ENCODE results near the gene DIP2B.

The DIP2B gene

DNA sequence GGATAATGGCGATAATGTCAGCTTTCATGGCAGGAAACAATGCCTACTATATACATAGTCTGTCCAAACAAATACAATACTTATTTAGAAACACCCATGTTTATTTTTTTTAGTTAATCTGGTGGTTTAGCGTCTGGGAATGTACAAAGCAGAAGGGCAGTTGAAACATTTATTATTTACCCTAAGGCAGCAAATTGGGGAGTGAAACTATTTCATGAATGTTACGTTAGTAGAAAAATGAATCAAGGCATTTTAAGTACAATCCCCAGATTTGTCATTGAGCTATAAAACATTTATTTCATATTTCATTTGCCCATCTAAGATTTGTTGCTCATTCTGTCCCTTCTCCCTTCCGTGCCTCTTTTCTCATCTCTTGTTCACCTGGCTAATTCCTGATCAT lies 172.0 kb downstream of the DIP2B start:
- Histone ChIP-seq H3K4me3 (ENCODE audit: insufficient read depth, low read length, poor library complexity, severe bottlenecking) (no peak overlapping the region), H3K4me2 (ENCODE audit: low read depth, low read length, poor library complexity, severe bottlenecking) (no peak overlapping the region), H3K9ac (ENCODE audit: low read length) (no peak overlapping the region), H2AFZ (ENCODE audit: low read depth, low read length, severe bottlenecking) (no peak overlapping the region), H3K27ac (ENCODE audit: low read depth, low read length) (no peak overlapping the region), H3K79me2 (ENCODE audit: insufficient read depth, low read length) (no peaks in the 10 kb centered on the region), H4K20me1 (ENCODE audit: low read depth, low read length) (no peaks in the 10 kb centered on the region), H3K27me3 (ENCODE audit: low read length) (no peaks in the 10 kb centered on the region), H3K9me2 (replicated peaks; ENCODE audit: insufficient read depth, low read length) (no peaks in the 10 kb centered on the region), H3F3A (ENCODE audit: insufficient read depth) (no peaks in the 10 kb centered on the region), H3K36me3 (ENCODE audit: low read length) (0 out of 2 replicates have a peak, but pooled peaks cover 9% of the 10 kb centered on the region), H3K9me3 (ENCODE audit: insufficient read depth, low read length) (no peaks in the 10 kb centered on the region)
- TF ChIP-seq, protein P1, sequence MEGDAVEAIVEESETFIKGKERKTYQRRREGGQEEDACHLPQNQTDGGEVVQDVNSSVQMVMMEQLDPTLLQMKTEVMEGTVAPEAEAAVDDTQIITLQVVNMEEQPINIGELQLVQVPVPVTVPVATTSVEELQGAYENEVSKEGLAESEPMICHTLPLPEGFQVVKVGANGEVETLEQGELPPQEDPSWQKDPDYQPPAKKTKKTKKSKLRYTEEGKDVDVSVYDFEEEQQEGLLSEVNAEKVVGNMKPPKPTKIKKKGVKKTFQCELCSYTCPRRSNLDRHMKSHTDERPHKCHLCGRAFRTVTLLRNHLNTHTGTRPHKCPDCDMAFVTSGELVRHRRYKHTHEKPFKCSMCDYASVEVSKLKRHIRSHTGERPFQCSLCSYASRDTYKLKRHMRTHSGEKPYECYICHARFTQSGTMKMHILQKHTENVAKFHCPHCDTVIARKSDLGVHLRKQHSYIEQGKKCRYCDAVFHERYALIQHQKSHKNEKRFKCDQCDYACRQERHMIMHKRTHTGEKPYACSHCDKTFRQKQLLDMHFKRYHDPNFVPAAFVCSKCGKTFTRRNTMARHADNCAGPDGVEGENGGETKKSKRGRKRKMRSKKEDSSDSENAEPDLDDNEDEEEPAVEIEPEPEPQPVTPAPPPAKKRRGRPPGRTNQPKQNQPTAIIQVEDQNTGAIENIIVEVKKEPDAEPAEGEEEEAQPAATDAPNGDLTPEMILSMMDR (IDR thresholded peaks at IDR 0.05; ENCODE audit: insufficient read depth, low read length, poor library complexity, severe bottlenecking), result no peak
- no peak for TF ChIP-seq EZH2phosphoT487 (conservative IDR thresholded peaks at IDR 0.05; ENCODE audit: low read length)

DNA sequence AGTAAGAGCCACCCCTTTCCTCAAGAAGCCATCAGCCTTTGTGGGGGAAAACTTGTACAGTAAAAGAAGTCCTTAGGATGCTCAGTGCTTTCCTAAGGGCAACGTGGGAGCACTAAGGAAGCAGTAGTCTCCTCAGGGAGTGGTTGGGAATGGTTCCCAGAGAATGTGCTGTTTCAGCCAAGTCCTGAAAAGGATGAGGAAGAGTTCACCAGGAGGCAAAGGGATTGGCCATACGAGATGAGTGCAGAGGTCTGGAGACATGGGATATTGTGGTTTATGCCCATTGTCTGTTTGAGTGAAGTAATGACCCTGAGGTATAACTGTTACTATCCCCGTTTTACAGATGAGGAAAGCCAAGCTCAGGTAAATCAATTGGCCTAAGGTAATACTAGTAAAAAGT lies 173.1 kb downstream of the DIP2B start:
- Histone ChIP-seq H3K27ac (ENCODE audit: low read depth, low read length) (no peak overlapping the region), H2AFZ (ENCODE audit: low read depth, low read length, severe bottlenecking) (no peak overlapping the region), H3K9me3 (ENCODE audit: insufficient read depth, low read length) (no peaks in the 10 kb centered on the region), H3K4me2 (ENCODE audit: low read depth, low read length, poor library complexity, severe bottlenecking) (no peak overlapping the region), H3F3A (ENCODE audit: insufficient read depth) (no peaks in the 10 kb centered on the region), H4K20me1 (ENCODE audit: low read depth, low read length) (no peaks in the 10 kb centered on the region), H3K27me3 (ENCODE audit: low read length) (no peaks in the 10 kb centered on the region), H3K9ac (ENCODE audit: low read length) (no peak overlapping the region), H3K9me2 (replicated peaks; ENCODE audit: insufficient read depth, low read length) (no peaks in the 10 kb centered on the region), H3K4me3 (ENCODE audit: insufficient read depth, low read length, poor library complexity, severe bottlenecking) (no peak overlapping the region), H3K36me3 (ENCODE audit: low read length) (0 out of 2 replicates have a peak, but pooled peaks cover 9% of the 10 kb centered on the region), H3K79me2 (ENCODE audit: insufficient read depth, low read length) (no peaks in the 10 kb centered on the region)
- TF ChIP-seq, protein P1 (IDR thresholded peaks at IDR 0.05; ENCODE audit: insufficient read depth, low read length, poor library complexity, severe bottlenecking), result no peak
- no peak for TF ChIP-seq EZH2phosphoT487 (conservative IDR thresholded peaks at IDR 0.05; ENCODE audit: low read length)

DNA sequence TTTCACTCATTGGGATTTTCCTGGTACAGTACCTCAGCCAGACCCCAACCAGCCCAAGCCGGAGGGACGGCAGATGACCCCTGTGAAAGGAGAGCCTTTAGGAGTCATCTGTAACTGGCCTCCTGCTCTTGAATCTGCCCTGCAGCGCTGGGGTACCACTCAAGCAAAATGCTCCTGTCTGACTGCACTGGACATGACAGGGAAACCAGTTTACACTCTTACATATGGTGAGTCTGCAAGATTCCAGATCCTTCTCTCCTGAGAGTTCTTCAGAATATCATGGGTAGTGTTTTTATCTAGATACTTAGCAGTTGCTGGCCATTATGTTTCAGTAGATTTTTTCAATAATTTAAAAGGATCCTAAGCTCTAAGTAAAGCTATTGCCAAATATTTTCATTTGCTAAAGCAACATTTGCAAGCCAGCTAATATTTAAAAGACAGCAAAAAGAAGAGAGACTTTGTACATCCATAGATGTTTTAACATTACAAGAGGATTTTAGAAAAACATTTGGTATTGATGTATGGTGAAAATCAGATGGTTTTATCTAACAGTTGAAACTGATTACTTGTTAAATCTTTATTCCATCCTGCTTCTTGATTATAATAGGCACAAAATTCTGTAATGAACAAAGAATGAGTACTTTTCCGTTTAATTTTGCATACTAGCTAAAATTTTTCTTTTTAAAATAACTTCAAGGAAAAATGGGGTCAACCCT lies 174.0 kb downstream of the DIP2B start:
- H3K9me2 ChIP-seq (replicated peaks; ENCODE audit: insufficient read depth, low read length), result no peaks in the 10 kb centered on the region
- H3K36me3 ChIP-seq (ENCODE audit: low read length), result 0 out of 2 replicates have a peak, but pooled peaks cover 9% of the 10 kb centered on the region
- no peaks in the 10 kb centered on the region for H3K9me3 ChIP-seq (ENCODE audit: insufficient read depth, low read length)

More for the DNA sequence above, 174.0 kb downstream of the DIP2B start:
- H3K4me3 ChIP-seq (ENCODE audit: insufficient read depth, low read length, poor library complexity, severe bottlenecking), result no peak overlapping the region
- no peaks in the 10 kb centered on the region for H3K27me3 ChIP-seq (ENCODE audit: low read length)
- H3K27ac ChIP-seq (ENCODE audit: low read depth, low read length), result no peak overlapping the region
- H3K9ac ChIP-seq (ENCODE audit: low read length), result no peak overlapping the region
- no peaks in the 10 kb centered on the region for H4K20me1 ChIP-seq (ENCODE audit: low read depth, low read length)
- TF ChIP-seq, protein P1 (IDR thresholded peaks at IDR 0.05; ENCODE audit: insufficient read depth, low read length, poor library complexity, severe bottlenecking), result no peak
- no peak for TF ChIP-seq EZH2phosphoT487 (conservative IDR thresholded peaks at IDR 0.05; ENCODE audit: low read length)
- H3K79me2 ChIP-seq (ENCODE audit: insufficient read depth, low read length), result no peaks in the 10 kb centered on the region
- no peaks in the 10 kb centered on the region for H3F3A ChIP-seq (ENCODE audit: insufficient read depth)
- H2AFZ ChIP-seq (ENCODE audit: low read depth, low read length, severe bottlenecking), result no peak overlapping the region
- no peak overlapping the region for H3K4me2 ChIP-seq (ENCODE audit: low read depth, low read length, poor library complexity, severe bottlenecking)

Data from SU-DHL-6 (cell line).